HepG2 (cell line): ENCODE measurements around the gene TXNRD3. TPM values are rescaled to one million over a fixed set of nuclear protein-coding genes. Genes with fewer than 3 reads are reported as not detected.

Source experiments
- CENPX ChIP-seq: sonication (generic); formaldehyde crosslinking; IDR thresholded peaks from 2 replicates; pipeline ENCODE4 v1.9.0; 2021; ENCODE audit warnings: mild to moderate bottlenecking, missing genetic modification reagents, moderate library complexity
- CERS6 ChIP-seq: sonication (generic); formaldehyde crosslinking; IDR thresholded peaks from 2 replicates; pipeline ENCODE4 v1.5.0; 2020; ENCODE audit warnings: missing genetic modification reagents
- CSRNP2 ChIP-seq: sonication (generic); formaldehyde crosslinking; conservative IDR thresholded peaks from 2 replicates; pipeline ENCODE4 v1.8.0; 2022; ENCODE audit warnings: low read depth, missing genetic modification reagents
- E2F5 ChIP-seq: sonication (generic); formaldehyde crosslinking; conservative IDR thresholded peaks from 2 replicates; pipeline ENCODE4 v1.4.0; 2020; ENCODE audit warnings: missing genetic modification reagents
- EEA1 ChIP-seq: sonication (generic); formaldehyde crosslinking; IDR thresholded peaks from 2 replicates; pipeline ENCODE4 v1.5.1; 2020; ENCODE audit warnings: mild to moderate bottlenecking, missing genetic modification reagents, borderline replicate concordance
- ELK4 ChIP-seq: sonication (generic); formaldehyde crosslinking; IDR thresholded peaks from 2 replicates; pipeline ENCODE4 v1.9.0; 2021; ENCODE audit warnings: missing genetic modification reagents, borderline replicate concordance
- ERF ChIP-seq: IDR thresholded peaks from 2 replicates; pipeline ENCODE4 v1.6.1; 2018; ENCODE audit warnings: missing biosample characterization, missing genetic modification reagents
- IRF2 ChIP-seq: IDR thresholded peaks from 2 replicates; pipeline ENCODE4 v1.6.1; 2018; ENCODE audit warnings: missing genetic modification reagents, missing compliant biosample characterization
- KDM5B ChIP-seq: sonication (generic); formaldehyde crosslinking; IDR thresholded peaks from 2 replicates; pipeline ENCODE4 v1.4.0; 2020; ENCODE audit warnings: missing genetic modification reagents, mild to moderate bottlenecking, borderline replicate concordance
- POLR2AphosphoS5 ChIP-seq: IDR thresholded peaks from 2 replicates; pipeline ENCODE4 v1.6.1; 2012; ENCODE audit warnings: low read depth, low read length
- PRDM15 ChIP-seq: sonication (generic); formaldehyde crosslinking; IDR thresholded peaks from 2 replicates; pipeline ENCODE4 v1.4.0; 2020; ENCODE audit warnings: missing genetic modification reagents
- SIN3A ChIP-seq: IDR thresholded peaks from 2 replicates; pipeline ENCODE4 v1.6.1; 2011; ENCODE audit warnings: low read depth, mild to moderate bottlenecking, control low read depth, low read length, borderline replicate concordance
- SP1 ChIP-seq, 2 experiments: fragments of 450-650 bp in 1 of 2; sonication (generic) in 1 of 2; formaldehyde crosslinking in 1 of 2; IDR thresholded peaks; 2 replicates each; pipeline versions ENCODE4 v1.4.0 to v1.6.1; 2016 to 2020; ENCODE audit warnings: missing genetic modification reagents in 1 of 2
- ZBTB43 ChIP-seq: sonication (generic); formaldehyde crosslinking; conservative IDR thresholded peaks from 2 replicates; pipeline ENCODE4 v1.4.0; 2020; ENCODE audit warnings: missing genetic modification reagents
- ZMYM4 ChIP-seq: sonication (generic); formaldehyde crosslinking; IDR thresholded peaks from 2 replicates; pipeline ENCODE4 v1.8.1; 2023; ENCODE audit warnings: mild to moderate bottlenecking, missing genetic modification reagents
- ZNF446 ChIP-seq: sonication (generic); formaldehyde crosslinking; IDR thresholded peaks from 2 replicates; pipeline ENCODE4 v1.5.0; 2020; ENCODE audit warnings: mild to moderate bottlenecking, missing genetic modification reagents
- ZNF577 ChIP-seq: sonication (generic); formaldehyde crosslinking; IDR thresholded peaks from 2 replicates; pipeline ENCODE4 v1.4.0; 2020; ENCODE audit warnings: mild to moderate bottlenecking, low read depth, missing genetic modification reagents, borderline replicate concordance
- polyA plus RNA-seq, 8 experiments: library from polyadenylated mRNA; depleted of rRNA in 3 of 8; stranded (reverse) in 7 of 8; unstranded in 1 of 8; fragments of >200 nt; fragmentation: Illumina TruSeq in 4 of 8; extraction: Trizol in 4 of 8; gene quantifications; 2 replicates each; pipeline versions ENCODE4 v1.2.1 to v1.2.3, GENCODE V29; 2011 to 2016; ENCODE audit warnings: low read depth in 4 of 8, missing spikeins in 1 of 8, mixed read lengths in 1 of 8; ENCODE audit not compliant: insufficient read depth in 1 of 8
- total RNA-seq, 5 experiments: library from RNA; depleted of rRNA; stranded (reverse); fragments of >200 nt; fragmentation: Illumina TruSeq; extraction: Trizol; gene quantifications; 2 replicates each; pipeline ENCODE4 v1.2.3, GENCODE V29; 2016; ENCODE audit warnings: low read depth in 1 of 5

The TXNRD3 gene
- total and polyA plus RNA-seq, 2 of the 13 experiments (the other 11 are each of a cell fraction or from before 2014, with no cell fraction given), result 4.8 to 20.7 TPM

- TF ChIP-seq ERF (CRISPR knock-in tag), result peak; percentile 69; the same call in 1 of the 2 replicates
- TF ChIP-seq ZNF446 (CRISPR knock-in tag), result peak; percentile 55; the same call in 1 of the 2 replicates
- peak; percentile 57; the same call in 1 of the 2 replicates for TF ChIP-seq POLR2AphosphoS5
- TF ChIP-seq ZNF577 (CRISPR knock-in tag), result no peak
- peak; percentile 81 for TF ChIP-seq ZBTB43 (CRISPR knock-in tag)
- 0 out of 2 replicates have a peak, but pooled peaks have one; percentile 24 for TF ChIP-seq IRF2
- peak; percentile 70; the same call in 1 of the 2 replicates for TF ChIP-seq KDM5B (CRISPR knock-in tag)
- TF ChIP-seq SIN3A, result no peak
- peak; percentile 44; the same call in 1 of the 2 replicates for TF ChIP-seq ZMYM4 (CRISPR knock-in tag)
- peak; percentile 47; the same call in 1 of the 2 replicates for TF ChIP-seq PRDM15
- TF ChIP-seq CENPX, result no peak
- TF ChIP-seq E2F5 (CRISPR knock-in tag), result 0 out of 2 replicates have a peak, but pooled peaks have one; percentile 35
- TF ChIP-seq CSRNP2 (CRISPR knock-in tag), result 0 out of 2 replicates have a peak, but pooled peaks have one; percentile 48
- TF ChIP-seq ELK4 (CRISPR knock-in tag), result no peak
- TF ChIP-seq SP1 (IDR thresholded peaks at IDR 0.05), result no peak
- peak; percentile 41; the same call in 1 of the 2 replicates for TF ChIP-seq SP1 (CRISPR knock-in tag; IDR thresholded peaks at IDR 0.05)
- TF ChIP-seq EEA1 (CRISPR knock-in tag), result 0 out of 2 replicates have a peak, but pooled peaks have one; percentile 63
- TF ChIP-seq CERS6 (CRISPR knock-in tag), result 0 out of 2 replicates have a peak, but pooled peaks have one; percentile 9
Measured at GRCh38 chr3:126654571-126655383, at the start of gene TXNRD3 (continued).
